ENCODE data around the gene CLCN1.

CLCN1 gene

DNA sequence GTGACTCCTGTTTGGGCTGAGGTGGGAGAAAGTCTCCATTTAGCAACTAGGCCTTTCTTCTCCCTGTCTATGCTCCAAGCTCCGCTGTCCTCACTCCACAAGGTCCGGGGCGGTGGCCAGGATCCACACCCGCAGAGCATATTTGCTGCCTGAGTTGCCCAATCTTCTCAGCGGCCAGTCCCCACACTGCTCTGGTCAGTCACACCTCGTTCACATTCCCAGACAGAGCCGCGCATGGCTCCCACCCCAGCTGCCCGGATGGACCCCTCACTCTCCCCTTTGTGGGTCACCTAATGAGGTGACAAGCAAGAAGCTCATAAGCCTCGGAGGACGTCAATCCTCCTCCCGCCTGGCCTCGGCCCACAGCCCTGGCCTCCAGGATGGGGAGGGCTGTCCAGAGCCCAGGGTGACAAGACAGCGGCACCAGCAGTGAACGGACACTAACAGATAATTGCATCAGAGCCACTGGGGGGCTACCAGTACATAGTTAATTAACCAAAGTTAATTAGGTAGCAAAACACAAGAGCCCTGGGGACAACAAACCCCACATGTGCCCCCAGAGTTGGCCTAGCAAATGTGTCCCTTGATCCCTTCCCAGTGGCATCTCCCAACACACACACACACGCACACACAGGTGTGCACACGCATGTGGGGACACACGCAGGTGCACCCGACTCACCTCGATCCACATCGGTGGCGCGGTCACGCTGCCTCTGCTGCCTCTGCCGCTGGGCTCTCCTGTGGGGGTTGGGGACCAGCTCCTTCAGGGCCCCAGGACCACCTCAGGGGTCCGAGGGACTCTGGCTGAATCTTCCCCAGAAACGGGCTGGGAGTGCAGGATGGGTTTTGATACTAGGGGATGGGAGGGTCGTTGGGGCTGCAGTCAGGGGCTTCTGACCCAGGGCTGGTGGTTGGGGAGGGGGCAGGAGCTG, 81.0 kb downstream of the CLCN1 start:
- DNase-seq (ENCODE audit: low spot score): no peak

DNA sequence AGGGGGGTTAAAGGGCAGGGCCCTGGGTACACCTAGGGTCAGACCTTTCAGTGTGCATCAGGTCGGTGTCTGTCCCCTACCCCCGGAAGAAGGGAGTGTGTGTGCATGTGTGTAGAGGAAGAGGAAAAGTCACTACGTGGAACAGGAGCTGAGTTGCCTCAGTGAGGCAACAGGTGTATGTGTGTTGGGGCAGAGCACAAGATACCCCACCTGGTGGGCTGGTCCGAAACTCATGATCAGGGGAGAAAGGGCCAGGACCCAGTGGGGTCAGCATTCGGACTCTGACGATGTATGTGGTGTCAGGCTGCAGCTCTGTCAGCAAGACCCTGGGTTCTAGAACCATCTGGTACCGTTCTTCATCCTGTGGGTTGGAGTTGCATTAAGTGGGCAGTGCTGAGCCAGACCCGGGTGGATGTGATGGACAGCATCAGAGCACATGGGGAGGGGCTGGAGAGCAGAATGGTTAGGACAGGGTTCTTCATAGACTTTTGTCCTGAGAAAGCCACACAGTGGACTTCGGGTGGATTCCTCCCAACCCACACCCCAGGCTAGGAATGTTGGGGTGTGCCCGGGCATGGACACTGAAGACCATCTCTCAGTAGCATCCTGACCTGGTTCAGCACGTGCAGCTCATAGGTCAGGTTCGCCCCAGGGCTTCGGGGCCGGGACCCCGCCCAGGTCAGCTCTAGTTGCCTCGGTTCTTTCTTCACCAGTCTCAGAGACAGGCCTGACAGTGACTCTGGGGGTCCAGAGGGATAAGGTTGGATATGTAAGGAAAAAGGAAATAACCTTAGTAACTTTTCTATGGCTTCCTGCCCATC, 82.0 kb downstream of the CLCN1 start:
- no peak for DNase-seq (ENCODE audit: low spot score)

DNA sequence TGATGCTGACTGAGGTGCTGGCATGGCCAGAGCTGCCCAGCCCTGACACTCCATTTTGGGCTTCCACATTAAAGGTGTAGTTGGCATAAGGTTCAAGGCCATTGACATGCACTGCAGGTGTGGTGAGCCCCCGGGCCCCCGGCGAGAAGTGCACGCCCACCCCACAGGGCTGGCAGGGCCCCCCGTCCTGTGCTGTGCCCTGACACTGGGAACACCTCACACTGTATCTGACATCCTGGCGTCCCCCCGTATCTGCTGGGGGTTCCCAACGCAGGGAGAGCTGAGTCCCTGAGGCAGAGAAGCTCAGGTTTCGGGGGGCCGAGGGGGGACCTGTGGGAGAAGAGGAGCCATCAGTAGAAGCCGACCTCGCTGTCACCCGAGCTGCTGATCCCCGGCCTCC, 82.7 kb downstream of the CLCN1 start:
- DNase-seq (ENCODE audit: low spot score): no peak

DNA sequence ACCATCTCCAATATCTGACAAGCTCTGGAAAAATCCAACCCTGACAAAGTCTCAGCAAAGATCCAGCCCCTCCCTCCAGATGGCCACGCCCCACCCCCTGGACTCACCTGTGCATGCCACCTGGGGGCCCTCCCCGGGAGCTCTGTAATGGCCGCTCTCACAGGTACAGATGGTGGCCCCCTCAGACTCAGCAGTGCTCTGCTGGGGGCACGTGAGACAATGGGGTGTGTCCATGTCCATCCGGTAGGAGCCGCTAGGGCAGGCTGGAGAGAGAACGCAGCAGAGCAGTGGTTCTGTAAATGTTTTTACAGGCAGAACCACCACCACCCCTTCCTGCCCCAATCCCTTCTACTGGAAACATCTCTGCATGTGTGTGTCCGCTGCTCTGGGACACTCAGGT, 83.2 kb downstream of the CLCN1 start:
- DNase-seq (ENCODE audit: low spot score): no peak

DNA sequence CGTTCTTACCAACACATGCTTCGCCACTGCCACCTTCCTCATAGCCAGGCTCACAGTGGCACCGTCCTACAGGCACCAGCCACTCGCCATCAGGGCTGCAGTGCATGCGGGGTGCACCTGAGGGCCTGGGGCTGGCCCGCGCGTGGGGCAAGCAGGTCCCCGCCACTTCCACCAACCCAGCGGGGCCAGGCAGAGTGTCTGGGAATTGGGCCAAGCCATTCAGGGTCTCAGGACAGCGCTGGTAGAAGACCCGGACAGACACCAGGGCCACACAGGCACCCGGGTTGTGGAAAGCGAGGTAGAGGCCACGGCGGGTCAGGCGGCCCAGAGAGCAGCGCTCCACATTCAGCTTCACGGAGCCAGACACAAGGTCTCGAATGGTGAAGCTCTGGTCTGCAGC, 83.7 kb downstream of the CLCN1 start:
- no peak for DNase-seq (ENCODE audit: low spot score)

DNA sequence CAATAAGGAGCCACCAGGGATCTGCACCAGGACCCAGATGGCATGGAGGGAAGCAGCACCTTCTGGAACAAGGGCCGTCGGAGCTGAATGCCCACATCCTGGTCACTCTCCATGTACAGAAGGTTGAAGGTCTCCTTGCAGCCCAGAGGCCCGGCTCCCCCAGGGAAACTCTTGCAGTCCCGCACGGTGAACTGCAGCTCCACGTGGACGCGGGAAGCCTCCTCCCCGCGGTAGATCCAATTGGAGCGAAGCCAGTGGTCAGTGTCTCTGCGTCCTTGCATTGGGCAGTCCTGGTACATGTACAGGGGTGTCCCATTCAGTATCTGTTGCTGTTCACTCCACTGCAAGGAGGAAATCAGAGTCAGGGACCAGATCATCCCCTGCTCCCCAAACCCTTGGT, 85.4 kb downstream of the CLCN1 start:
- no peak for DNase-seq (ENCODE audit: low spot score)
